Mammary epithelial cell (primary cell): ENCODE measurements around the gene FIBCD1.

Experiments
- CTCF ChIP-seq, 2 donors: IDR thresholded peaks in 1 of 2; conservative IDR thresholded peaks in 1 of 2; 2 replicates each; pipeline ENCODE4 v1.5.1; 2011 to 2012; ENCODE audit warnings: inconsistent platforms in 2 of 2, low read length in 2 of 2, mild to moderate bottlenecking in 2 of 2, control low read depth in 1 of 2, low read depth in 1 of 2; ENCODE audit not compliant: insufficient read depth in 1 of 2; ENCODE audit errors: extremely low read depth in 1 of 2
- EZH2 ChIP-seq: IDR thresholded peaks from 2 replicates; pipeline ENCODE4 v1.6.1; 2012; ENCODE audit warnings: low read length, inconsistent platforms, borderline replicate concordance

DNA sequence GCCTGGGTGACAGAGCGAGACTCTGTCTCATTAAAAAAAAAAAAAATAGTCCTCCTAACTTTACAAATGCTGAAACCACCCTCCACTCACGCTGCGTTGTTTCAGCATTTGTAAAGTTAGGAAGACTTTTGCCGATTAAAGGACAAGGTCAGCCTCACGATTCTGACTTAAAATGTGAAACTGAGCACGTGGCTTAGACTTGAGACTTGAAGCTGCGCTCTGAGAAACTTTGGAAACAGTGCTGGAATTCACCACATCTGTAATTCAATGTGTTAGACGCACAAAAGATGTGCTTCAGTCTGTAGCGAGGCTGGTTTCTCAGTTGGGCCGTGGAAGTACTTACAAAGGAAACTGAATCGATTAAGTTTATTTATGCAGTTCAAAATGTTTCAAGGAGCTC lies 44.9 kb upstream of the FIBCD1 start:
- no peak for TF ChIP-seq CTCF (conservative IDR thresholded peaks at IDR 0.05 in 1 of 2, IDR thresholded peaks at IDR 0.05 in 1 of 2; ENCODE audit: extremely low read depth in 1 of 2, insufficient read depth in 1 of 2, low read depth in 1 of 2, low read length in 2 of 2)
- no peak for TF ChIP-seq EZH2
